Astrocyte (in vitro differentiated cells and primary cell): ENCODE data around the gene LYSMD4. TPM values are rescaled to one million over a fixed set of nuclear protein-coding genes. Genes with fewer than 3 reads are reported as not detected.
A peak's percentile ranks its signal among the peaks of the same experiment; 100 is the strongest.

Source experiments
- DNase-seq: peaks from one replicate; pipeline ENCODE4 v3.0.0-alpha.2; 2010; ENCODE audit warnings: low read depth
- FAIRE-seq: peaks from 2 replicates; lab custom pipeline; 2011; peaks lifted over from hg19 to GRCh38; lab: Jason Lieb, UNC
- H2AFZ ChIP-seq: 2 replicates; pipeline ENCODE4 v1.6.0; 2012; ENCODE audit warnings: low read depth, low read length, inconsistent platforms
- H3K27ac ChIP-seq: 2 replicates; pipeline ENCODE4 v1.5.1; 2011; ENCODE audit warnings: low read depth, low read length, inconsistent platforms
- H3K27me3 ChIP-seq: 2 replicates; pipeline ENCODE4 v1.6.0; 2011; ENCODE audit warnings: low read length, inconsistent platforms; ENCODE audit not compliant: insufficient read depth
- H3K36me3 ChIP-seq: 2 replicates; pipeline ENCODE4 v1.5.1; 2011; ENCODE audit warnings: low read length, inconsistent platforms; ENCODE audit not compliant: insufficient read depth
- H3K4me1 ChIP-seq: 2 replicates; pipeline ENCODE4 v1.5.1; 2011; ENCODE audit warnings: low read length, inconsistent platforms; ENCODE audit not compliant: insufficient read depth
- H3K4me2 ChIP-seq: 2 replicates; pipeline ENCODE4 v1.6.0; 2012; ENCODE audit warnings: low read length, inconsistent platforms
- H3K4me3 ChIP-seq: 2 replicates; pipeline ENCODE4 v1.5.1; 2011; ENCODE audit warnings: low read depth, mild to moderate bottlenecking, low read length, inconsistent platforms; ENCODE audit not compliant: insufficient read depth
- H3K79me2 ChIP-seq: 2 replicates; pipeline ENCODE4 v1.6.0; 2012; ENCODE audit warnings: mild to moderate bottlenecking, low read length, inconsistent platforms; ENCODE audit not compliant: insufficient read depth
- H3K9ac ChIP-seq: 2 replicates; pipeline ENCODE4 v1.6.0; 2012; ENCODE audit warnings: mild to moderate bottlenecking, low read length, inconsistent platforms
- H3K9me3 ChIP-seq: 2 replicates; pipeline ENCODE4 v1.5.1; 2012; ENCODE audit warnings: low read depth, mild to moderate bottlenecking, low read length, inconsistent platforms; ENCODE audit not compliant: insufficient read depth
- H4K20me1 ChIP-seq: 2 replicates; pipeline ENCODE4 v1.6.0; 2012; ENCODE audit warnings: low read length, inconsistent platforms; ENCODE audit not compliant: insufficient read depth
- H3K27ac Mint-ChIP-seq: one replicate; pipeline ENCODE4 v1.8.0; 2021; ENCODE audit warnings: mild to moderate bottlenecking, mixed read lengths; ENCODE audit not compliant: unreplicated experiment
- H3K27me3 Mint-ChIP-seq: one replicate; pipeline ENCODE4 v1.8.0; 2021; ENCODE audit warnings: low read depth, mixed read lengths; ENCODE audit not compliant: unreplicated experiment
- H3K36me3 Mint-ChIP-seq: one replicate; pipeline ENCODE4 v1.8.0; 2021; ENCODE audit warnings: low read depth, mixed read lengths; ENCODE audit not compliant: unreplicated experiment
- H3K4me1 Mint-ChIP-seq: one replicate; pipeline ENCODE4 v1.8.0; 2021; ENCODE audit warnings: low read depth, mixed read lengths; ENCODE audit not compliant: unreplicated experiment
- H3K4me3 Mint-ChIP-seq: one replicate; pipeline ENCODE4 v1.8.0; 2021; ENCODE audit warnings: mild to moderate bottlenecking, moderate library complexity, mixed read lengths; ENCODE audit not compliant: unreplicated experiment
- H3K9me3 Mint-ChIP-seq: one replicate; pipeline ENCODE4 v1.8.0; 2021; ENCODE audit warnings: mild to moderate bottlenecking, mixed read lengths; ENCODE audit not compliant: unreplicated experiment
- EZH2 ChIP-seq: IDR thresholded peaks from 2 replicates; pipeline ENCODE4 v1.6.1; 2012; ENCODE audit warnings: mild to moderate bottlenecking, low read length, inconsistent platforms; ENCODE audit not compliant: insufficient read depth
- total RNA-seq: library from RNA; stranded (reverse); gene quantifications from 2 replicates; pipeline ENCODE4 v1.2.1, GENCODE V29; 2021
- TF ChIP-seq, protein P1 (sequence below): IDR thresholded peaks from 2 replicates; pipeline ENCODE4 v1.5.1; 2011; ENCODE audit warnings: low read depth, mild to moderate bottlenecking, inconsistent platforms, low read length, moderate library complexity; ENCODE audit not compliant: insufficient read depth

The LYSMD4 gene
- total RNA-seq, 1 donor from 2014 or later: 5.0 TPM

GRCh38 chr15:99731336-99732123, 1.7 kb downstream of the LYSMD4 start:
- H3K36me3 Mint-ChIP-seq: peaks cover 9% of the 10 kb centered on the region
- Histone ChIP-seq H2AFZ (no peak overlapping the region), H3K79me2 (no peaks in the 10 kb centered on the region), H3K27ac (no peak overlapping the region), H3K9ac (no peak overlapping the region), H3K4me2 (peak overlapping the region; percentile 93), H3K9me3 (no peaks in the 10 kb centered on the region), H3K4me1 (peaks cover 5% of the 10 kb centered on the region), H4K20me1 (peaks cover 14% of the 10 kb centered on the region), H3K36me3 (peaks cover 3% of the 10 kb centered on the region), H3K4me3 (peak overlapping the region; percentile 71), H3K27me3 (no peaks in the 10 kb centered on the region)
- H3K27me3 Mint-ChIP-seq: no peaks in the 10 kb centered on the region
- no peak for FAIRE-seq
- no peaks in the 10 kb centered on the region for H3K9me3 Mint-ChIP-seq
- TF ChIP-seq, protein P1, sequence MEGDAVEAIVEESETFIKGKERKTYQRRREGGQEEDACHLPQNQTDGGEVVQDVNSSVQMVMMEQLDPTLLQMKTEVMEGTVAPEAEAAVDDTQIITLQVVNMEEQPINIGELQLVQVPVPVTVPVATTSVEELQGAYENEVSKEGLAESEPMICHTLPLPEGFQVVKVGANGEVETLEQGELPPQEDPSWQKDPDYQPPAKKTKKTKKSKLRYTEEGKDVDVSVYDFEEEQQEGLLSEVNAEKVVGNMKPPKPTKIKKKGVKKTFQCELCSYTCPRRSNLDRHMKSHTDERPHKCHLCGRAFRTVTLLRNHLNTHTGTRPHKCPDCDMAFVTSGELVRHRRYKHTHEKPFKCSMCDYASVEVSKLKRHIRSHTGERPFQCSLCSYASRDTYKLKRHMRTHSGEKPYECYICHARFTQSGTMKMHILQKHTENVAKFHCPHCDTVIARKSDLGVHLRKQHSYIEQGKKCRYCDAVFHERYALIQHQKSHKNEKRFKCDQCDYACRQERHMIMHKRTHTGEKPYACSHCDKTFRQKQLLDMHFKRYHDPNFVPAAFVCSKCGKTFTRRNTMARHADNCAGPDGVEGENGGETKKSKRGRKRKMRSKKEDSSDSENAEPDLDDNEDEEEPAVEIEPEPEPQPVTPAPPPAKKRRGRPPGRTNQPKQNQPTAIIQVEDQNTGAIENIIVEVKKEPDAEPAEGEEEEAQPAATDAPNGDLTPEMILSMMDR: no peak
- no peak for TF ChIP-seq EZH2
- no peaks in the 10 kb centered on the region for H3K4me1 Mint-ChIP-seq
- DNase-seq: no peak
- H3K4me3 Mint-ChIP-seq: peak overlapping the region; percentile 91
- no peak overlapping the region for H3K27ac Mint-ChIP-seq

DNA sequence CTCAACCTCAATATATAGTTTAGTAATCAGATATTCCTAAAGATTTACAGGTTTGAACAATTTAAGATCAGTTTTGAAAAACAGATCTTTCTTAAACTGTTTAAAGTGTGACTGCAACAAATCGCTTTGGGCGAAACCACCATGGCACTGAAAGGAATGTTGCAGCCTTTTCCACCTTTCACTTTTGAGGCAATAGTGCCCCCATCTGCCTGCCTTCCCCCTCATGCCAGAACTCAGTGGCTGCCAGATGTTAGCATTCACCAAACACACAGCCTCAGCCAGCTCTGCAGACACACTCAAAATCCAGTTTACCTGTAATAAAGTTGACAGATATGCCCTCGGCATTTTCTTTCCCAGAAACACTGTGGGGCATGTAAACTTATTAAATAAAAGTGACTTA, 3.3 kb downstream of the LYSMD4 start:
- Mint-ChIP-seq H3K4me1 (no peaks in the 10 kb centered on the region), H3K27me3 (no peaks in the 10 kb centered on the region), H3K36me3 (peaks cover 15% of the 10 kb centered on the region), H3K9me3 (peaks cover 4% of the 10 kb centered on the region), H3K4me3 (no peak overlapping the region), H3K27ac (no peak overlapping the region)
- Histone ChIP-seq H3K36me3 (peaks cover 3% of the 10 kb centered on the region), H3K4me3 (no peak overlapping the region), H3K9ac (no peak overlapping the region), H2AFZ (no peak overlapping the region), H3K9me3 (peaks cover 8% of the 10 kb centered on the region), H4K20me1 (peaks cover 14% of the 10 kb centered on the region), H3K27ac (no peak overlapping the region), H3K4me1 (peaks cover 5% of the 10 kb centered on the region), H3K27me3 (no peaks in the 10 kb centered on the region), H3K79me2 (no peaks in the 10 kb centered on the region), H3K4me2 (no peak overlapping the region)
- DNase-seq: peak; percentile 16
- TF ChIP-seq, protein P1: peak; percentile 44
- no peak for TF ChIP-seq EZH2
- FAIRE-seq: peak; percentile 26

DNA sequence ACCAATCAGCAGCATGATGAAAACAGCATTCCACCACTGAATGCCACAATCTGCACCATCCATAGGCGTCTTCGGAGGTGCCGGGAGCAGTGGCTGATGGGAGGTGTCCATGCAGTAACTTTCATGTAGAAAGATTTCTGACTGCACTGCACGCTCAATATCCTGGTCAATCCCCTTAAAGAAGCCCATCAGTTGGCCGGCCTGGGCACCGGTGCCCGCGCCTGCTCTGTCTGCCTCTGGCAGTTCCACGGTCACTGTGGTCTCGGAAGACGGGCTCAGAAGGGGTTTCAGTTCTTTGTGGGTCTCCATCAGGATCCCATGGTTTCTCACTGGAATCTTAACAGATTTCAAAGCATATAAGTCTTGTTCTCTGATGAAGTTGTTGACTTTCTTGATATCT, 3.9 kb downstream of the LYSMD4 start:
- Histone ChIP-seq H4K20me1 (peaks cover 14% of the 10 kb centered on the region), H3K27ac (no peak overlapping the region), H3K4me1 (peaks cover 5% of the 10 kb centered on the region), H3K4me3 (no peak overlapping the region), H3K9me3 (peaks cover 12% of the 10 kb centered on the region), H3K79me2 (no peaks in the 10 kb centered on the region), H3K36me3 (peaks cover 3% of the 10 kb centered on the region), H3K4me2 (no peak overlapping the region), H3K27me3 (no peaks in the 10 kb centered on the region), H2AFZ (no peak overlapping the region), H3K9ac (no peak overlapping the region)
- DNase-seq: no peak
- H3K9me3 Mint-ChIP-seq: peaks cover 6% of the 10 kb centered on the region
- no peaks in the 10 kb centered on the region for H3K27me3 Mint-ChIP-seq
- TF ChIP-seq, protein P1: no peak
- no peak for TF ChIP-seq EZH2
- H3K4me1 Mint-ChIP-seq: no peaks in the 10 kb centered on the region
- H3K27ac Mint-ChIP-seq: no peak overlapping the region
- peaks cover 18% of the 10 kb centered on the region for H3K36me3 Mint-ChIP-seq
- FAIRE-seq: no peak
- no peak overlapping the region for H3K4me3 Mint-ChIP-seq
